Non-pigmented ciliary epithelial cell (primary cell): ENCODE results near the gene SETD5.
A peak's percentile ranks its signal among the peaks of the same experiment; 100 is the strongest.

Experiments
- DNase-seq: peaks from one replicate; pipeline ENCODE4 v3.0.0-alpha.2; 2010; ENCODE audit warnings: low read depth

Gene SETD5

DNA sequence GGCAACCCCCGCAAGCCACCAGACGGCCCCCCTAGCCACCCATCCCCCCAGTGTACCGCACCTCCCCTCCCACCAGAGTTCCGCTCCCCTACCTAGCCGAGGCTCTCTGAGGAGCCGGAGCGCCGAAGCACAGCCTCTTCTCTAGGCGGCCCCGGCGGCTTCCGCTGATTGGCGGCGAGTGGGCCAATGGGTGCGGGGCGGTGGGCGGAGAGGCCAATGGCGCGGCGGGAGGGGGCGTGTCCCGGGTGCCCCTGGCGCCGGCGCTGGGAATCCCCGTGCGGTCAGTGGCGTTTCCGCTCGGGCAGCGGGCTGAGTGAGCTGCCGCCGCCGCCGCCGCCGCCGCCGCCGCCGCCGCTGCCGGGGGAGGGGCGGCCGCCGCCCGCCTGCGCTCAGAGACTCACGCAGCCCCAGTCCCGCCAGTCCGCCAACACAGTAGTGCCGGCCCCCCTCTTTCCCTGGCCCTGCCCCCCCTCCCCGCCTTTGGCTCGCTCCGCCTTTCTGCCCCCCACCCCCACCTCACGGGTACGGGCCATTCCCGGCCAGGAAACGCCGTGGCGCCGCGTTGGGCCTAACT is at the start of gene SETD5:
SETD5 (plus strand) TSS at position 284 of the 574 bp plus-strand sequence. CDS start 31,324 bp downstream, outside the sequence.
- peak; percentile 67 for DNase-seq

DNA sequence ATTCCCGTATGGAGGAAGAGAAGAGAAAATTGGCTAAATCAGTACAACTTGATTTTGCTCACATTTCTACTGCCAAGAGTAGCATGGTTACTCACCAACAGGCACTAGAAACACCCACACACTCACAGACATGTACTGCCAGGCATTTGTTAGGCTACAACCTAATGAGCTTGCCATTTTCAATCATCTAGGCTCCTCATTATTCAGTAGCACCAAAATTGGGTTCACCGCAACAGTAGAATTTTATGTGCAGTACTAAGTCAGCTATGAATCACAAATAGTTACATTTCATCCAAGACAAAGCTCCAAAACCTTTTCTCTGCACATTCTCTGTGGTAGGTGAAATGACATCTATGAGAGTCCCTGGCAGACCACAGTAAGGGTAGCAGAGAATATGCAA is 49.5 kb upstream of the SETD5 start:
- DNase-seq = no peak

- no peak for DNase-seq
Measured at GRCh38 chr3:9349321-9350117, 47.9 kb upstream of the SETD5 start.

GRCh38 chr3:9351709-9352126 is 45.7 kb upstream of the SETD5 start:
- DNase-seq = no peak

- no peak for DNase-seq
Measured at GRCh38 chr3:9352917-9353752, 44.3 kb upstream of the SETD5 start.

DNA sequence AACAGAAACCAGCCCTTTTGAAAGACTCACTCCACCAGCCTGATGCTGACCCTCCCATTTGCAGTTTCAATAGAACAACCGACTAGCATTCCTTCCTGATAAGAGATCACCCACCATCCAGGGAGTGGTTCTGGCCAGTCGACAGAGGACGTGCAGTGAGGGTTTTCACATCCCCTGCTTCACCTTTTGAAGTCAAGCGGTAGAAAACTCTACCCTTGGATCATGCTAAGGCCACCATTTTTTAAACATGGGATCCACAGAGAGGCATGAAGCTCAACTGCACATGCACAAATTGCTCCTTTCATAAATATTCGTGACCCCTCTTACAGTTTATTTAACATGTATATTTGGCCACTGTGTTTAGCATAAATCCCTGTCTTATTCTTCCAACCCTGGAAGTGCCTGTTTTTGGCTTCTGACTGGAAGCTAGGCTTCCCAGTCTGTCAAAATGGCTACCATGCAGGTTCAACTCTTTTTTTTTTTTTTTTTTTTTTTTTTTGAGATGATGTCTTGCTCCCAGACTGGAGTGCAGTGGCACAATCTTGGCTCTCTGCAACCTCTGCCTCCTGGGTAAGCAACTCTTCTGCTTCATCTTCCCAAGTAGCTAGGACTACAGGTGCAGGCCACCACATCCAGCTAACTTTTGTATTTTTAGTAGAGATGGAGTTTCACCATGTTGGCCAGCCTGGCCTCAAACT is 35.6 kb upstream of the SETD5 start:
- DNase-seq = no peak

DNA sequence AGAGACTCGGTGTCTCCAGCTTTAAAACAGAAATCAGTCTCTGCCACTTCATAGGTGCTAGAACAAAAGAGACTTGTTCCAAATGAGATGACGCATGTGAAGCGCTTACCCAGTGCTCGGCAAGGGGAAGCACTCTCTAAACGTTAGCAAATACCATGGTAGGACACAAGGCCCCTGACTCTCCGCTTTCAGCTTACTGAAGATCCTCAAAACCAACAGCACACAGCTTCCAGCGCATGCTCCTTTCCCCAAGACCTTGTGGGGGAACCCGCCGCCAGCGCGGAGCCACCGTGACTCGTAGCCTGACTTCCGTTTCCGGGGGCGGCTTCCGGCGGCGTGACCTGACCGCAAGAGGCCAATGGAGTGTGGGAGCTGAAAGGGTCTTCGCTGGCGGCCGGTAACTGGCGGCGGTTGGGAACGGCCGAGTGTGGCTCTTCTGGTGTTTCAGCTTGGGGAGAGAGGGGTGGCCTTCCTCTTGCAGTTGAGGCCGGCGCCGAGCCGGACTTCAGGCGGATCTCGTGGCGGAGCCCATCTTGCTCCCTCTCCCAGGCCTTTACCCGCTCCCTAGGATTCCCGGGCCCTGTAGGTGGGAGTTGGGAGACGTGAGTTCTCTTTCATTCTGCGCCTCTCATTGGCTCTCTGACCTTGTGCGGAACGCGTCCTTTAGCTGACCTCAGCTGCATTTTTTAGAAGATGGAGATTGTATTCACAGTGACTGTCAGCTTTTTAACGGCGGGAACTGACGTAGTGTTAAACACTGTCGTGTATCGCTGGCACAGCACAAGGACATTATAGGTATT is 34.5 kb upstream of the SETD5 start, which contains the start of gene THUMPD3:
THUMPD3 (plus strand) TSS at position 324 of the 800 bp plus-strand sequence. CDS start 2,015 bp downstream, outside the sequence.
- DNase-seq = peak; percentile 81

GRCh38 chr3:9369508-9369907 is 27.9 kb upstream of the SETD5 start:
- no peak for DNase-seq

DNA sequence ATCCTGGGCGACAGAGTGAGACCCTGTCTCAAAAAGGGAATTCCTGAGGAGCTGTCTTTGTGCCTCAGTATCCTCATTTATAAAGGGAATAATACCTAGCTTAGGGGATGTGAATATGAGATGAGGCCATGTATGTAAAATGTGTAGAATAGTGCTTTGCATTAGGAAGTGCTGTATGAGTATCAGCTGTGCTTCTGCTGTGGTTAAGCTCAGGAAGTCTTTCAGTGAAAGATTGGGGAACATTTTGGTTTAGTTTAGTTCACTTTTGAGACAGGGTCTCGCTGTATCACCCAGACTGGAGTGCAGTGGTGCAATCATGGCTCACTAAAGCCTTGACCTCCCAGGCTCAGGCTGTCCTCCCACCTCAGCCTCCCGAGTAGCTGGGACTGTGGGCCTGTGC is 23.9 kb upstream of the SETD5 start:
- DNase-seq = no peak

DNA sequence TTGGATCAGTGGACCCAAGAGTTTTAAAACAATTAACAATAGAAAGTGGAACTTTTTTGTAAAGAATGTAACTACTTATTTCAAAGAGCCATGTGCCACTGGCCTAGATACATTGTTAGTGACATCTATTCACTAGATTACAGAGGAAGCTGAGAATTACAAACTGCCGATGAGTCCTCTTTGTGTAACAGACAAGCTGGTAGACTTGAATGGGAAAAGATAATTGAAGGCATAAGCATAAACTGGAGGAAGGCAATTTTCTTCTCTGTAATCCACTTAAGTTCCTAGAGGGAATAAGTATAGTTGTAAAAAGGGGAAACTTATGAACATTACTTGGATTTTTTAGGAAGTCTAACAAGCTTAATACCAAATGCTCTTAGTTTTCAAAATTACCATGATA is 19.4 kb upstream of the SETD5 start:
- DNase-seq = no peak

GRCh38 chr3:9379327-9379726 is 18.1 kb upstream of the SETD5 start:
- DNase-seq = no peak

DNA sequence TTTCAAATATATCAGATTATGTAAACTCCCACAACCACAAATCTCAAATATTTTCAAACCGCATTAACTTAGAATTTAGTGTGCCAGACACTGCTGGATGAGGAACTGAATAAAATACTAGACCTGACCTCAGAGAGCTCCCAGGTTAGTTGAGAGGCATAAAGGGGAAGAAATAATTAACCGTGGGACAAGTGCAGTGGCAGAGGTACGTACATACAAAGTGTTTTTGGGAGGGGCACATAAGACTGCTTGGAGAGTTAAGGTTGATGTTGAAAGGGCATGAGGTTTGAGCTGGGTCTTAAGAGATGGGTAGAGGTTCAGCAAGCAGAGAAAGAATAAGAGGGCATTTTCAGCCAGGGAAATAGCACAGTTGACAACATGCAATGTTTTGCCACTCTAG is 17.4 kb upstream of the SETD5 start:
- no peak for DNase-seq

GRCh38 chr3:9384141-9384828 is 13.1 kb upstream of the SETD5 start:
- no peak for DNase-seq

- no peak for DNase-seq
Measured at GRCh38 chr3:9385187-9386077, 12.0 kb upstream of the SETD5 start.

DNA sequence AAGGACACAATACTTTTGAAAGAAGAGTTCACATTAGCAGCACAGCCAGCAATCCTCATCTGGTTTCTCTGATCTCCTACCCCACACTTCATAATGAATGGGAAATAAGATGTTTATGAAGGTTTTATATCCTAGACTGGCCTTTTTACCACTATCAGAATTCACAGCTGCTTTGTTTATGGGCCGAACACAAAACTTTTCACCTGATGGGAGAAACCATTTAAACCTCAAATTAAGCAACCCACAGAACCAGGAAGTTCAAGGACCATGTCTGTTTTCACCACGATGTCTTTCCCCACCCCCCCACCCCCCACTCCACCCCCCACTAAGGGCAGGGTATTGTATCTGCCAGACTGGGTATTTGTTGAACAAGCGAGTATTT is 11.3 kb upstream of the SETD5 start:
- no peak for DNase-seq

- DNase-seq = no peak
Measured at GRCh38 chr3:9386501-9387321, 10.7 kb upstream of the SETD5 start.

- no peak for DNase-seq
Measured at GRCh38 chr3:9387322-9387655, 10.1 kb upstream of the SETD5 start.

GRCh38 chr3:9388142-9388541 is 9.3 kb upstream of the SETD5 start:
- no peak for DNase-seq
